Measurements from ENCODE around the gene MRPL49. TPM values are rescaled to one million over a fixed set of nuclear protein-coding genes. Genes with fewer than 3 reads are reported as not detected.

Gene MRPL49
- total RNA-seq, 6 donors from 2014 or later, result 15.7 to 78.6 (median 57.1) TPM

Small RNA genes lying within 50 kb of the gene (small RNA-seq; reads per million reads assigned to genes)
- 0 reads per million in 4 donors for gene HIGD1AP10
- 0 reads per million in 4 donors for gene PDCL2P2
- 0.11 to 1.4 (median 0.49) reads per million in 4 donors for gene RNU2-23P

Other genes starting within 250 kb of the MRPL49 start
- gene EHD1, start 243.7 kb upstream of the MRPL49 start, total RNA-seq, result 100 to 1,000 TPM in 4 of 6 donors, 10 to 100 TPM in 2; 43.0 to 167 (median 103) TPM
- gene ATG2A, start 205.1 kb upstream of the MRPL49 start, total RNA-seq, result 10 to 100 TPM; 24.6 to 59.2 (median 33.3) TPM
- gene PPP2R5B, start 197.6 kb upstream of the MRPL49 start, total RNA-seq, result 10 to 100 TPM; 21.0 to 48.1 (median 27.5) TPM
- gene GPHA2, start 186.4 kb upstream of the MRPL49 start, total RNA-seq, result not detected
- under 1 TPM in 1 of 6 donors, not detected in 5; 0.15 TPM for gene MAJIN, start 150.2 kb upstream of the MRPL49 start, total RNA-seq
- 10 to 100 TPM in 1 of 6 donors, 1 to 10 TPM in 5; 1.7 to 36.7 (median 6.0) TPM for gene BATF2, start 125.3 kb upstream of the MRPL49 start, total RNA-seq
- gene ARL2, start 108.2 kb upstream of the MRPL49 start, total RNA-seq, result 100 to 1,000 TPM in 1 of 6 donors, 10 to 100 TPM in 5; 41.9 to 113 (median 81.2) TPM
- 10 to 100 TPM; 14.7 to 32.1 (median 21.2) TPM for gene SNX15, start 94.9 kb upstream of the MRPL49 start, total RNA-seq
- 10 to 100 TPM in 5 of 6 donors, 1 to 10 TPM in 1; 9.1 to 18.9 (median 14.5) TPM for gene SAC3D1, start 81.1 kb upstream of the MRPL49 start, total RNA-seq
- gene NAALADL1, start 63.8 kb upstream of the MRPL49 start, total RNA-seq, result 10 to 100 TPM in 2 of 6 donors, 1 to 10 TPM in 4; 5.9 to 27.2 (median 9.1) TPM
- gene CDCA5, start 38.3 kb upstream of the MRPL49 start, total RNA-seq, result 1 to 10 TPM; 1.0 to 4.4 (median 1.8) TPM
- 10 to 100 TPM; 21.4 to 39.8 (median 34.6) TPM for gene ZFPL1, start 38.1 kb upstream of the MRPL49 start, total RNA-seq
- 100 to 1,000 TPM; 102 to 531 (median 175) TPM for gene VPS51, start 26.1 kb upstream of the MRPL49 start, total RNA-seq
- gene TM7SF2, start 10.4 kb upstream of the MRPL49 start, total RNA-seq, result 10 to 100 TPM; 36.8 to 82.7 (median 45.5) TPM
- 10 to 100 TPM; 12.6 to 28.5 (median 15.2) TPM for gene ZNHIT2, start 4.6 kb upstream of the MRPL49 start, total RNA-seq
- 1,000 to 10,000 TPM in 1 of 6 donors, 100 to 1,000 TPM in 5; 405 to 1,014 (median 590) TPM for gene FAU, start 187 bp upstream of the MRPL49 start, total RNA-seq
- 10 to 100 TPM; 31.1 to 70.6 (median 50.0) TPM for gene SYVN1, start 12.2 kb downstream of the MRPL49 start, total RNA-seq
- not detected for gene SPDYC, start 47.9 kb downstream of the MRPL49 start, total RNA-seq
- 100 to 1,000 TPM; 152 to 327 (median 235) TPM for gene CAPN1, start 59.6 kb downstream of the MRPL49 start, total RNA-seq
- 10 to 100 TPM in 3 of 6 donors, 1 to 10 TPM in 3; 6.0 to 19.9 (median 8.7) TPM for gene POLA2, start 139.6 kb downstream of the MRPL49 start, total RNA-seq
- gene CDC42EP2, start 192.5 kb downstream of the MRPL49 start, total RNA-seq, result 10 to 100 TPM in 5 of 6 donors, 1 to 10 TPM in 1; 7.7 to 45.2 (median 14.6) TPM
- 10 to 100 TPM; 32.1 to 68.1 (median 54.7) TPM for gene DPF2, start 211.5 kb downstream of the MRPL49 start, total RNA-seq
- under 1 TPM in 4 of 6 donors, not detected in 2; 0.15 to 0.51 (median 0.35) TPM for gene TIGD3, start 232.4 kb downstream of the MRPL49 start, total RNA-seq

Measured in upper lobe of left lung (tissue), 6 donors.